GM12873 (cell line): ENCODE data around the gene BTBD10.

ENCODE experiments used
- TF ChIP-seq, protein P1 (sequence below): IDR thresholded peaks from 2 replicates; pipeline ENCODE4 v1.5.1; 2012; ENCODE audit warnings: low read depth, mild to moderate bottlenecking, moderate library complexity, low read length, control low read depth; ENCODE audit not compliant: insufficient read depth; ENCODE audit errors: missing control alignments

Gene BTBD10

DNA sequence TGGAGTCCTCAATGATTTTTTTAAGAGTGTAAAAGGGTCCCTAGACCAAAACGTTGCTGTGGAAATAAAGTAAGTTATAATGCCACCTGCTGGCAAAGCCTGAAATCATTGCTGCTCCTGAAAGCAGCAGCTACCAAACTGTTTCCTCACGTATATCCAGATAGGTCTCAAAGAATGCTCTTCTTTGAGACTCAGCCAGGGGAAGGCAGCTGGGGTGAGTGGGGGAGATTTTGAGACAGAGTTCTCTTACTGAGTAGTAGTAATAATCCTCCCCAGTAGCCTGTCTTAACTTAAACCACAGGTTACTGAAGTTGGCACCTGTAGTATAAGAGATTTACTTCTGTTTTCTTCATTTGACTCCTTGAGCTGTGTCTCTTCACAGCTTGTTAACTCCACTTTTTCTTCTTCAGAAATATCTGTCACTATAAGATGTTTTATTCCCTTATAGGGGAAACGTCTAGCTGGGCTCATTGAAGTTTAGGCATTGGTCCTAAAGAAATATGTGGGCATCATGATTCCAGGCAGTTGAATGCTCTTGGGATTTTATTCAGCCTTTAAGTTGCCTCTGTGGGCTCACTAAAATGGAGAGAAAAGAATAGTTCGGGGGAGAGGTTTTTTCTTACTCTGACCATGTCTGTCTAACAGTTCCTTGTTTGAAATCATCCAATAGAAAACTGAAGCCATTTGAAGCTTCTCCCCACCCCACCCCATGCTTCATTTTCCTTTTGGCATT is 77.9 kb downstream of the BTBD10 start:
- TF ChIP-seq, protein P1, sequence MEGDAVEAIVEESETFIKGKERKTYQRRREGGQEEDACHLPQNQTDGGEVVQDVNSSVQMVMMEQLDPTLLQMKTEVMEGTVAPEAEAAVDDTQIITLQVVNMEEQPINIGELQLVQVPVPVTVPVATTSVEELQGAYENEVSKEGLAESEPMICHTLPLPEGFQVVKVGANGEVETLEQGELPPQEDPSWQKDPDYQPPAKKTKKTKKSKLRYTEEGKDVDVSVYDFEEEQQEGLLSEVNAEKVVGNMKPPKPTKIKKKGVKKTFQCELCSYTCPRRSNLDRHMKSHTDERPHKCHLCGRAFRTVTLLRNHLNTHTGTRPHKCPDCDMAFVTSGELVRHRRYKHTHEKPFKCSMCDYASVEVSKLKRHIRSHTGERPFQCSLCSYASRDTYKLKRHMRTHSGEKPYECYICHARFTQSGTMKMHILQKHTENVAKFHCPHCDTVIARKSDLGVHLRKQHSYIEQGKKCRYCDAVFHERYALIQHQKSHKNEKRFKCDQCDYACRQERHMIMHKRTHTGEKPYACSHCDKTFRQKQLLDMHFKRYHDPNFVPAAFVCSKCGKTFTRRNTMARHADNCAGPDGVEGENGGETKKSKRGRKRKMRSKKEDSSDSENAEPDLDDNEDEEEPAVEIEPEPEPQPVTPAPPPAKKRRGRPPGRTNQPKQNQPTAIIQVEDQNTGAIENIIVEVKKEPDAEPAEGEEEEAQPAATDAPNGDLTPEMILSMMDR: peak; percentile 68

DNA sequence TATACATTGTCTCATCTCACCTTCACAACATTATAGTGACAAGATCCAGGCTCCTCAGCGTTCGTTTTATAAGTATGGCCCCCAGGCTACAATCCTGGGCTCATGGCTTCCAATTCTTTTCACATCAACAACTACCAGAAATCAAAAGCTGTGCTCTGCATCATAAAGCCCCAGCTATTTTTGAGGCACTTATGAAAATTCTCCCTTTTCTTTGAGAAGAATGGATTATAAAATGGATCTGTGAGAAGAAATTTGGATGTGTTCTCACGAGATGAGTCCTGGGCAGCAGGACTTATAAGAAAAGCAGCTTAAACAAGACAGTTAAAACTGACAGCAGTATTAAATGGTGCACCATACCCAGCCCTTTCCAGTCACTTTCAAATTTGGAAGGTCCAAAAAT is 80.3 kb downstream of the BTBD10 start:
- TF ChIP-seq, protein P1: no peak

DNA sequence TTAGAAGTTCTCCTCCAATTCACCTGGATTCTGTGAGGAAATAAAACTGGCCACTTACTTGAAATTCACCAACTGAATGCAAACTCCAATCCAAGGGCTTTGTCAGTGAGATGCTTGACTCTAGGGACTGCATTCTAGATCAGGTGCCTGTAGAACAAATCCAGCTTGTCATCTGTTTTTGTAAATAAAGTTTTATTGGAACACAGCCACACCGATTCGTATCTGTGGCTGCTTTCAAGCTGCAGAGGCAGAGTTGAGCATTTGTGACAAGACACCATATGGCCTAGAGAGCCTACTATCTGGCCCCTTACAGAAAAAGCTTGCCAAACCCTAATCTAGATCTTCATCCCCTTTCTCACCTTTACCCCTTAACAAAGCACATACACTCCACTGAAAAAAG is 82.3 kb downstream of the BTBD10 start:
- TF ChIP-seq, protein P1: no peak

DNA sequence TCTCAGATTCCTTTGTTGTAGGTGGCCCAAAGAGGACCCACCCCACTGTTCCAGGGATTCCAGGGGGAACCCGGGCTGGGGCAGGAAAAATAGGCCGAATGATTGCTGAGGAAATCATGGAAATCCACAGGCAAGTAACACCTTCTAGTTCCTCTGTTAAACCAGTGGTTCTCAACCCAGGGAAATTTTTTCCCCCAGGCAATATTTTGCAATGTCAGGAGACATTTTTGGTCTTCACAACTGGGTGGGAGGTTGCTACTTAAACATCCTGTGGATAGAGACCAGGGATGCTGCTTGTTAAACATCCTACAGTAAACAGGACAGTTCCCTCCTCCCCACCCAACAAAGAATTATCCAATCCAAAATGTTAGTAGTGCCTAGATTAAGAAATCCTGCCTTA is 84.7 kb downstream of the BTBD10 start:
- TF ChIP-seq, protein P1: no peak

DNA sequence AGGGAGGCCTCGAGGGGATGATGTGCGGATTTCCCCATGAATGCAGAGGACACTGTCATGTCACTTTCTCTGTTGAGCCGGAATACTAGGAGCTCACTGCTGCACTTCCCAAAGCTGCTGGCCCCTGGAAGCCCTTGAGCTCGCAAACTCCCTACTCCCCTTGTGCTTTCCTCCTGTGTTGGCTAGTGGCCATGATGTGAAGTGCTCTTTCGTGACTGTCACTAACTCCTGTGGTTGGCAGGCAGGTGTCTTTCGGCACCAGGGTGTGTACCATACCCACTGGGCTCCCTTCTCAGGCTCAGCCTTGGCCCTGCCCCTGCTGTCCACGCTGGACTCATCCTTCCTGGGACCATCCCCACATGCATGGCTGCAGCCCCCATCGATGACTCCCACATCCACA is 86.2 kb downstream of the BTBD10 start:
- TF ChIP-seq, protein P1: no peak

DNA sequence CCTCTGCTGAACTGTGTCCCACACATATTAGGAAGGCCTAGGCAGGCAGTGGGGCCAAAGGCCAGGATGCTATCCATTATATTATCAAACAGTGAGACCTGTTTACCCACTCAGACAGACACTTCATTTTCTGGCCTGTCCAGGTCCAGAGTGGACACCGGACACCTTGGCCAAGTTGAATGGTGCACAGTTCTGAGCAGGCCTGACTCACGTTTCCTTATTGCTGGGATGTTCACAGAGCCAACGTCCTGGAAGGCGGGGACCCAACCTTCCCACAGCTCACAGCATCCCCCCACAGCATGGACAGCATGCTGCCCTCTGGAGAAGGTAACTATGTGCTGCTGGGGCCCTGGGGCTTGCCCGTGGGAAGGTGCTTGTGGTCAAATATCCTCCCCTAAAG is 86.6 kb downstream of the BTBD10 start:
- TF ChIP-seq, protein P1: no peak

DNA sequence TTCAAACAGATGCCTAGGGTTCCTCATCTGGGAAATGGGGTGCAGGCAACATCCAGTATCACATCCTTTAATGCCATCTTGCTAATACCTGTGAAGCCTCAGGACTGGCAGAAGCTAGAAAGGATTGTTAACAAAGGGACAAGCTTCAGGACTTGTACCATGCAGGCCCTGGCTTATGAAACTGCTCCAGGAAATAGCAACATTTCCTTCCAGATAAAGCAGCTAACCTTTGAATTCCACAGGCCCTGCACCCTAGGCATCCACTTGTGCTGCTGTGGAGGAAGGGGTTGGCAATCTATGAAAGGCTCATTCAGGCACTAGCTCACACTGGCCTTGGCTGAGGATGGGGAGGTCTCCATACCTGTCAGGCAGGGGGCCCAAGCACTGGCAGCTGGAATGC is 87.2 kb downstream of the BTBD10 start:
- TF ChIP-seq, protein P1: no peak
